ENCODE data around the gene WRAP73. TPM values are rescaled to one million over a fixed set of nuclear protein-coding genes. Genes with fewer than 3 reads are reported as not detected.
A peak's percentile ranks its signal among the peaks of the same experiment; 100 is the strongest.

The WRAP73 gene
- total RNA-seq, 6 donors from 2014 or later, result 14.0 to 33.5 (median 19.9) TPM

DNA sequence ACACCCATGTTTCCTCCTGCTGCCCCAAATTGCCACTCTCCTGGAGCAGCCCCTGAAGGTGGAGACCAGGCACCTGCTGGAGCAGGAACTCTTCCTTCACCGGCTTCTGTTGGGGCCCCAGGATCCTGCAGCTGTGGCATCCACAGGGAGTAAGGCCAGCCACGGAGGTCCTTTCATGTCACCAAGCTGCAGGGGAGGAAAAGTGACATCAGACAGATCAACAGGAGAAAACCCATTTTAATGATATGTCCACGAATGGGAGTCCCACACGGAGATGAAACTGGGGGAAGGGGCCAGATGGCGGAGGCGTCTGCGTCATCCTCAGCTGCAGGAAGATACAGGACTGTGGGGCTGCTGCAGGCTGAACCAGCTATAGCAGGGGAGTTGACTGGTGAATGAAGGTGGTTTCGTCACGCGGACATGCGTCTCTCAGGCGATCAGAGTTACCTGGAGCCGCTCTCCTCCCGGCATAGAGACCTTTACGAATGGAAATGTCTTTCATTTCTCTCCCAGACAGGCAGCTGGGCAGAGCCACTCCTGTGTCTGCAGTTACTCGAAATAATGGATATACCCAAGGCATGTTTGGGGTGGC lies 12.3 kb upstream of the WRAP73 start:
- Histone ChIP-seq H3K9me3 (no peaks in the 10 kb centered on the region), H3K27ac (no peak overlapping the region), H3K27me3 (no peaks in the 10 kb centered on the region), H3K4me1 (peaks cover 0 to 5% (median 0%) of the 10 kb centered on the region in 4 donors), H3K4me3 (no peak overlapping the region), H3K36me3 (no peaks in the 10 kb centered on the region)
- DNase-seq (peak in 1 of 2 donors; percentile 15), ATAC-seq (ENCODE audit: low FRiP score in 2 of 2) (no peak)
- WGBS, 2 donors, result 89 to 90% methylated on average over 16 of the region's 16 CpGs
- TF ChIP-seq POLR2A (IDR thresholded peaks at IDR 0.05) (no peak), EP300 (IDR thresholded peaks at IDR 0.05) (no peak), POLR2AphosphoS5 (IDR thresholded peaks at IDR 0.05) (no peak)
- TF ChIP-seq, protein P1, sequence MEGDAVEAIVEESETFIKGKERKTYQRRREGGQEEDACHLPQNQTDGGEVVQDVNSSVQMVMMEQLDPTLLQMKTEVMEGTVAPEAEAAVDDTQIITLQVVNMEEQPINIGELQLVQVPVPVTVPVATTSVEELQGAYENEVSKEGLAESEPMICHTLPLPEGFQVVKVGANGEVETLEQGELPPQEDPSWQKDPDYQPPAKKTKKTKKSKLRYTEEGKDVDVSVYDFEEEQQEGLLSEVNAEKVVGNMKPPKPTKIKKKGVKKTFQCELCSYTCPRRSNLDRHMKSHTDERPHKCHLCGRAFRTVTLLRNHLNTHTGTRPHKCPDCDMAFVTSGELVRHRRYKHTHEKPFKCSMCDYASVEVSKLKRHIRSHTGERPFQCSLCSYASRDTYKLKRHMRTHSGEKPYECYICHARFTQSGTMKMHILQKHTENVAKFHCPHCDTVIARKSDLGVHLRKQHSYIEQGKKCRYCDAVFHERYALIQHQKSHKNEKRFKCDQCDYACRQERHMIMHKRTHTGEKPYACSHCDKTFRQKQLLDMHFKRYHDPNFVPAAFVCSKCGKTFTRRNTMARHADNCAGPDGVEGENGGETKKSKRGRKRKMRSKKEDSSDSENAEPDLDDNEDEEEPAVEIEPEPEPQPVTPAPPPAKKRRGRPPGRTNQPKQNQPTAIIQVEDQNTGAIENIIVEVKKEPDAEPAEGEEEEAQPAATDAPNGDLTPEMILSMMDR (IDR thresholded peaks at IDR 0.05), result no peak

DNA sequence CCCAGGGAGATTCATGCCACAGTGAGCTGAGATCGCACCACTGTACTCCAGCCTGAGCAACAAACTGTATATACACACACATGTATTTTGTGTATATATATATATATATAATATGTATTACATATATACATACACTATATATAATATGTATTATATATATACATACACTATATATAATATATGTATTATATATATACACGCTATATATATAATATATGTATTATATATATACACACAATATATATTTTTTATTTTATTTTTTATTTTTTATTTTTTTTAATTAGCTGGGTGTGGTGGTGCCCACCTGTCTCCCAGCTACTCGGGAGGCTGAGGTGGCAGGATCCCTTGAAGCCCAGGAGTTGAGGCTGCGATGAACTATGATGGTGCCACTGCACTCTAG lies 11.7 kb upstream of the WRAP73 start:
- H3K27me3 ChIP-seq, result no peaks in the 10 kb centered on the region
- peaks cover 0 to 5% (median 0%) of the 10 kb centered on the region in 4 donors for H3K4me1 ChIP-seq
- DNase-seq (no peak), ATAC-seq (ENCODE audit: low FRiP score in 2 of 2) (no peak)
- no peak for TF ChIP-seq EP300 (IDR thresholded peaks at IDR 0.05)
- TF ChIP-seq POLR2A (IDR thresholded peaks at IDR 0.05), result no peak
- TF ChIP-seq, protein P1 (IDR thresholded peaks at IDR 0.05), result no peak
- no peak for TF ChIP-seq POLR2AphosphoS5 (IDR thresholded peaks at IDR 0.05)
- H3K9me3 ChIP-seq, result no peaks in the 10 kb centered on the region
- 89 to 99% methylated on average over 4 of the region's 4 CpGs for WGBS, 2 donors
- H3K27ac ChIP-seq, result no peak overlapping the region
- H3K36me3 ChIP-seq, result no peaks in the 10 kb centered on the region
- no peak overlapping the region for H3K4me3 ChIP-seq

DNA sequence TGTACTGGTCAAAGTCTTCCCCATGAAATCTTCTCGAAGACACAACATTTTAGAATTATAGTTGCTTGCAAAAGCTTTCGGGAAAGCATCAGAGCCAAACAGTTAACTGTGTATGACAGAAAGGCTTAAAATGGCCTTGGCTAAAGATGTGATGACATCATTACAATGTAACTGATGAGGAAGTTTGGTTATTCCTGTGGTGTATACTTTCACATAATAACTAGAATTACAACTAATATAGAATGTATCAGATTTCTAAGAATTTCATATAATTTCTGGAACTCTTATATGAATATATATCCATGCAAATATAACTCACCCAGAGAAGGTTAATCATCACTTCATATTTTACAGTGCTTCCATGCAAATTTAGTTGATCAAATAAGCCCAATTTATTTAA lies 10.8 kb upstream of the WRAP73 start:
- H3K27ac ChIP-seq, result no peak overlapping the region
- TF ChIP-seq POLR2A (IDR thresholded peaks at IDR 0.05), result no peak
- no peaks in the 10 kb centered on the region for H3K27me3 ChIP-seq
- no peak for DNase-seq
- ATAC-seq (ENCODE audit: low FRiP score in 2 of 2), result no peak
- peaks cover 0 to 5% (median 0%) of the 10 kb centered on the region in 4 donors for H3K4me1 ChIP-seq
- H3K9me3 ChIP-seq, result no peaks in the 10 kb centered on the region
- H3K4me3 ChIP-seq, result no peak overlapping the region
- WGBS, 2 donors, result 86 to 92% methylated on average over 2 of the region's 2 CpGs
- H3K36me3 ChIP-seq, result no peaks in the 10 kb centered on the region

DNA sequence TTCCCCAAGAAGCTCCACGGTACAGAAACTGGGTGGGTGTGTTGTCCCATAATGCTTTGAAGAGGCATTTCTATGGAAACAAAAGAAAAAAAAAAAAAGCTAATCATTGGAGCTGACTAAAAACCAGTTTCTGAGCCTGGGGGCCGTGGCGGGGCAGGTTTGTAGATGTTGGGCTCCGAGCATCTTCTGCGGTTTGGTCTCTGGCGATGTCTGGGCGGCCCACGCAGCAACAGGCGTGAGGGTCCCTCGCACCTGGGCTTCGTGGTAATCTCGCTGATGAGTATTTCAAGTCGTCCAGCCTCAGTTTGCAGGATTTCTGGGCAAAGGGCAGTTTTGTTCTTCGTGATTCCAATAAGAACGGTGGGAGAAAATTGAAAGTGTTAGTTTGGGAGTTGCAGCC lies 9.2 kb upstream of the WRAP73 start:
- TF ChIP-seq, protein P1 (IDR thresholded peaks at IDR 0.05), result no peak
- TF ChIP-seq EP300 (IDR thresholded peaks at IDR 0.05), result no peak
- no peak for TF ChIP-seq POLR2A (IDR thresholded peaks at IDR 0.05)
- TF ChIP-seq POLR2AphosphoS5 (IDR thresholded peaks at IDR 0.05), result no peak
- ATAC-seq (ENCODE audit: low FRiP score in 2 of 2), result no peak
- Histone ChIP-seq H3K4me3 (no peak overlapping the region), H3K27ac (no peak overlapping the region), H3K36me3 (no peaks in the 10 kb centered on the region), H3K27me3 (no peaks in the 10 kb centered on the region), H3K9me3 (no peaks in the 10 kb centered on the region), H3K4me1 (peaks cover 0 to 5% (median 0%) of the 10 kb centered on the region in 4 donors)
- no peak for DNase-seq
- 80 to 91% methylated on average over 14 to 15 of the region's 15 CpGs for WGBS, 2 donors

DNA sequence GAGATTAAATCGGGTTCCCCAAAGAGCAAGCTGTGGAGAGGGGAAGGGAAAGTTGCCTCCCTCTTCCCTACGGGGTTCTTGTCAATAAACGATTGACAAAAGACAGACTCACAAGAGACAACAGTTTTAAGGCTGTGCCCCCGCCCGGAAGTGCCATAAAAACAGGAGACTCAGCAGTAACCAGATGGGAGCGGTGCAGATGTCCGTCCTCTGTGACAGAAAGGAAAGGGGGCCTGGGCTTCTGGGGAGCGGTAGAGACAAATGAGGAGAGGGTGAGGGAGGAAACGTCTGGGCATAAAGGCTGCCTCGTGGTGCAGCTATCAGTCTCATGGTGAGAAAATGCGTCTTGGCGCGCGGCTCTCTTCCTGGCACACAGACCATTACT lies 8.3 kb upstream of the WRAP73 start:
- H3K4me1 ChIP-seq, result peaks cover 0 to 5% (median under 1%) of the 10 kb centered on the region in 4 donors
- peaks cover 0 to 7% (median 2%) of the 10 kb centered on the region in 4 donors for H3K27me3 ChIP-seq
- WGBS, 2 donors, result 68 to 70% methylated on average over 14 of the region's 14 CpGs
- no peak for DNase-seq
- ATAC-seq (ENCODE audit: low FRiP score in 2 of 2), result no peak
- no peak for TF ChIP-seq POLR2AphosphoS5 (IDR thresholded peaks at IDR 0.05)
- TF ChIP-seq POLR2A (IDR thresholded peaks at IDR 0.05), result no peak
- no peak for TF ChIP-seq EP300 (IDR thresholded peaks at IDR 0.05)
- TF ChIP-seq, protein P1 (IDR thresholded peaks at IDR 0.05), result no peak
- H3K27ac ChIP-seq, result no peak overlapping the region
- H3K36me3 ChIP-seq, result no peaks in the 10 kb centered on the region
- no peaks in the 10 kb centered on the region for H3K9me3 ChIP-seq
- H3K4me3 ChIP-seq, result no peak overlapping the region
